Mesenchymal stem cell (in vitro differentiated cells and primary cell): ENCODE data around the gene PDZRN3.

ENCODE experiments used
- DNase-seq: peaks from one replicate; pipeline ENCODE4 v3.0.0-alpha.2; 2013
- H2AFZ ChIP-seq: one replicate; pipeline ENCODE4 v1.6.1; 2013; ENCODE audit warnings: low read depth, mild to moderate bottlenecking, control low read depth, inconsistent platforms, low read length, moderate library complexity
- H2AK5ac ChIP-seq: 2 replicates; pipeline ENCODE4 v1.6.1; 2013; ENCODE audit warnings: low read length, moderate library complexity, mild to moderate bottlenecking, inconsistent platforms; ENCODE audit not compliant: severe bottlenecking
- H2BK120ac ChIP-seq: one replicate; pipeline ENCODE4 v1.6.1; 2013; ENCODE audit warnings: low read depth, mild to moderate bottlenecking, inconsistent platforms, low read length, moderate library complexity
- H2BK12ac ChIP-seq, 2 experiments: one replicate each; pipeline ENCODE4 v1.6.1; 2013; ENCODE audit warnings: inconsistent platforms in 2 of 2, low read length in 2 of 2, mild to moderate bottlenecking in 2 of 2, moderate library complexity in 2 of 2, control low read depth in 1 of 2
- H2BK15ac ChIP-seq: one replicate; pipeline ENCODE4 v1.6.1; 2013; ENCODE audit warnings: mild to moderate bottlenecking, low read depth, inconsistent platforms; ENCODE audit not compliant: poor library complexity, severe bottlenecking
- H2BK5ac ChIP-seq: 2 replicates; pipeline ENCODE4 v1.6.1; 2013; ENCODE audit warnings: low read depth, mild to moderate bottlenecking, low read length, control low read depth, inconsistent platforms; ENCODE audit not compliant: poor library complexity, severe bottlenecking
- H3K14ac ChIP-seq, 2 experiments: one replicate each; pipeline ENCODE4 v1.6.1; 2013; ENCODE audit warnings: inconsistent platforms in 2 of 2, low read length in 2 of 2, control low read depth in 1 of 2, mild to moderate bottlenecking in 1 of 2, moderate library complexity in 1 of 2
- H3K18ac ChIP-seq, 2 experiments: one replicate each; pipeline ENCODE4 v1.6.1; 2013; ENCODE audit warnings: inconsistent platforms in 2 of 2, low read length in 2 of 2, control low read depth in 1 of 2, low read depth in 1 of 2, mild to moderate bottlenecking in 1 of 2
- H3K23ac ChIP-seq, 2 experiments: one replicate each; pipeline ENCODE4 v1.6.1; 2013; ENCODE audit warnings: inconsistent platforms in 2 of 2, low read length in 2 of 2, mild to moderate bottlenecking in 2 of 2, moderate library complexity in 2 of 2, control low read depth in 1 of 2
- H3K27ac ChIP-seq: 2 replicates; pipeline ENCODE4 v1.5.1; 2013; ENCODE audit warnings: mild to moderate bottlenecking, moderate library complexity, low read length, control low read depth, inconsistent platforms; ENCODE audit not compliant: poor library complexity, severe bottlenecking
- H3K27me3 ChIP-seq, 2 experiments: 2 replicates each; pipeline versions ENCODE4 v1.6.1 to v1.7.0; 2013; ENCODE audit warnings: low read length in 2 of 2, mild to moderate bottlenecking in 2 of 2, moderate library complexity in 2 of 2, control low read depth in 1 of 2, inconsistent platforms in 1 of 2; ENCODE audit not compliant: control insufficient read depth in 1 of 2, insufficient read depth in 1 of 2
- H3K36me3 ChIP-seq, 2 experiments: 2 replicates each; pipeline versions ENCODE4 v1.6.1 to v1.7.0; 2013; ENCODE audit warnings: low read length in 2 of 2, control low read depth in 1 of 2, inconsistent platforms in 1 of 2, low read depth in 1 of 2, mild to moderate bottlenecking in 1 of 2; ENCODE audit not compliant: insufficient read depth in 2 of 2, control insufficient read depth in 1 of 2
- H3K4ac ChIP-seq, 2 experiments: one replicate each; pipeline ENCODE4 v1.6.1; 2013; ENCODE audit warnings: inconsistent platforms in 2 of 2, low read length in 2 of 2, mild to moderate bottlenecking in 2 of 2, moderate library complexity in 2 of 2, control low read depth in 1 of 2, low read depth in 1 of 2
- H3K4me1 ChIP-seq: 2 replicates; pipeline ENCODE4 v1.6.1; 2013; ENCODE audit warnings: low read depth, low read length, control low read depth; ENCODE audit not compliant: control insufficient read depth, insufficient read depth
- H3K4me2 ChIP-seq: 2 replicates; pipeline ENCODE4 v1.6.1; 2013; ENCODE audit warnings: low read length, mild to moderate bottlenecking, inconsistent platforms; ENCODE audit not compliant: poor library complexity, severe bottlenecking
- H3K4me3 ChIP-seq, 2 experiments: 2 replicates each; pipeline versions ENCODE4 v1.5.1 to v1.7.0; 2013; ENCODE audit warnings: low read length in 2 of 2, mild to moderate bottlenecking in 2 of 2, control low read depth in 1 of 2, low read depth in 1 of 2; ENCODE audit not compliant: insufficient read depth in 1 of 2
- H3K79me1 ChIP-seq: replicated peaks from 2 replicates; pipeline ENCODE4 v1.6.1; 2013; ENCODE audit warnings: mild to moderate bottlenecking, control low read depth, low read length, inconsistent platforms; ENCODE audit not compliant: poor library complexity, severe bottlenecking
- H3K9ac ChIP-seq: 2 replicates; pipeline ENCODE4 v1.7.0; 2013; ENCODE audit warnings: mild to moderate bottlenecking, low read length, moderate library complexity
- H3K9me3 ChIP-seq: 2 replicates; pipeline ENCODE4 v1.7.0; 2013; ENCODE audit warnings: mild to moderate bottlenecking, low read length; ENCODE audit not compliant: control insufficient read depth
- H4K8ac ChIP-seq: one replicate; pipeline ENCODE4 v1.6.1; 2013; ENCODE audit warnings: inconsistent platforms, mild to moderate bottlenecking, low read length, moderate library complexity
- H4K91ac ChIP-seq: one replicate; pipeline ENCODE4 v1.6.1; 2013; ENCODE audit warnings: mild to moderate bottlenecking, low read length, inconsistent platforms
- WGBS: methylation state at CpG from one replicate; pipeline ENCODE4 v1.1.7; 2013; ENCODE audit warnings: mixed read lengths; 5-methylcytosine and 5-hydroxymethylcytosine counted together

The PDZRN3 gene

GRCh38 chr3:73552700-73553099 lies 72.0 kb downstream of the PDZRN3 start:
- H3K9ac ChIP-seq, result no peak overlapping the region
- no peak overlapping the region for H3K4ac ChIP-seq
- no peak overlapping the region for H3K18ac ChIP-seq
- H2AK5ac ChIP-seq, result no peak overlapping the region
- H4K8ac ChIP-seq, result no peak overlapping the region
- no peak overlapping the region for H2BK120ac ChIP-seq
- no peaks in the 10 kb centered on the region for H3K27me3 ChIP-seq
- H3K27ac ChIP-seq, result no peak overlapping the region
- peaks cover 5% of the 10 kb centered on the region for H3K9me3 ChIP-seq
- H3K79me1 ChIP-seq, result peaks cover 4% of the 10 kb centered on the region
- H3K36me3 ChIP-seq, result peaks cover 0 to 14% of the 10 kb centered on the region in 2 experiments
- H2BK12ac ChIP-seq, result no peak overlapping the region
- peak; percentile 84 for DNase-seq
- no peak overlapping the region for H2BK15ac ChIP-seq
- H2BK5ac ChIP-seq, result no peak overlapping the region
- no peak overlapping the region for H3K14ac ChIP-seq
- H3K4me1 ChIP-seq, result peaks cover 1% of the 10 kb centered on the region
- no peak overlapping the region for H3K23ac ChIP-seq
- H2AFZ ChIP-seq, result no peak overlapping the region
- no peak overlapping the region for H3K4me3 ChIP-seq
- H4K91ac ChIP-seq, result no peak overlapping the region
- 4% methylated on average over 3 of the region's 4 CpGs for WGBS
- H3K4me2 ChIP-seq, result no peak overlapping the region

GRCh38 chr3:73550032-73550431 lies 74.7 kb downstream of the PDZRN3 start:
- Histone ChIP-seq H3K23ac (no peak overlapping the region), H3K9me3 (peaks cover 5% of the 10 kb centered on the region), H2BK5ac (no peak overlapping the region), H2AK5ac (no peak overlapping the region), H3K18ac (no peak overlapping the region), H3K27ac (no peak overlapping the region), H2BK15ac (no peak overlapping the region), H2AFZ (no peak overlapping the region), H3K36me3 (peaks cover 0 to 14% of the 10 kb centered on the region in 2 experiments), H4K8ac (no peak overlapping the region), H3K27me3 (no peaks in the 10 kb centered on the region), H4K91ac (no peak overlapping the region), H3K4me2 (no peak overlapping the region), H2BK120ac (no peak overlapping the region), H3K9ac (no peak overlapping the region), H3K4me1 (peaks cover 8% of the 10 kb centered on the region), H3K4me3 (no peak overlapping the region), H3K4ac (no peak overlapping the region), H3K14ac (no peak overlapping the region), H2BK12ac (no peak overlapping the region), H3K79me1 (peaks cover 6% of the 10 kb centered on the region)
- WGBS, result 86% methylated on average over 6 of the region's 7 CpGs
- DNase-seq, result no peak

GRCh38 chr3:73549051-73549600 lies 75.6 kb downstream of the PDZRN3 start:
- H2AK5ac ChIP-seq, result no peak overlapping the region
- no peak overlapping the region for H3K4me3 ChIP-seq
- no peak overlapping the region for H3K14ac ChIP-seq
- H2BK15ac ChIP-seq, result no peak overlapping the region
- no peak overlapping the region for H2BK5ac ChIP-seq
- H3K23ac ChIP-seq, result no peak overlapping the region
- peak overlapping the region; percentile 29 to 52 for H2BK12ac ChIP-seq
- H4K8ac ChIP-seq, result no peak overlapping the region
- H2AFZ ChIP-seq, result no peak overlapping the region
- no peak overlapping the region for H3K18ac ChIP-seq
- H3K9me3 ChIP-seq, result peaks cover 5% of the 10 kb centered on the region
- no peaks in the 10 kb centered on the region for H3K27me3 ChIP-seq
- H3K4me1 ChIP-seq, result peaks cover 8% of the 10 kb centered on the region
- H3K79me1 ChIP-seq, result peaks cover 6% of the 10 kb centered on the region
- 98% methylated on average over 8 of the region's 9 CpGs for WGBS
- H3K36me3 ChIP-seq, result peaks cover 0 to 14% of the 10 kb centered on the region in 2 experiments
- no peak overlapping the region for H3K27ac ChIP-seq
- H3K4me2 ChIP-seq, result no peak overlapping the region
- DNase-seq, result no peak
- no peak overlapping the region for H3K4ac ChIP-seq
- no peak overlapping the region for H2BK120ac ChIP-seq
- no peak overlapping the region for H4K91ac ChIP-seq
- H3K9ac ChIP-seq, result no peak overlapping the region

GRCh38 chr3:73548436-73548835 lies 76.3 kb downstream of the PDZRN3 start:
- H3K9ac ChIP-seq, result peak overlapping the region; percentile 89
- no peak overlapping the region for H4K91ac ChIP-seq
- peak overlapping the region; percentile 26 for H2AK5ac ChIP-seq
- peaks cover 0 to 8% of the 10 kb centered on the region in 2 experiments for H3K36me3 ChIP-seq
- no peak for DNase-seq
- H3K4me3 ChIP-seq, result peak overlapping the region in 1 of 2 experiments; percentile 49
- peak overlapping the region; percentile 18 to 71 for H3K4ac ChIP-seq
- H3K14ac ChIP-seq, result peak overlapping the region in 1 of 2 experiments; percentile 5
- no peak overlapping the region for H2BK5ac ChIP-seq
- H3K23ac ChIP-seq, result no peak overlapping the region
- H2AFZ ChIP-seq, result no peak overlapping the region
- peaks cover 8% of the 10 kb centered on the region for H3K4me1 ChIP-seq
- H3K27ac ChIP-seq, result no peak overlapping the region
- no peak overlapping the region for H3K4me2 ChIP-seq
- peak overlapping the region; percentile 16 to 49 for H2BK12ac ChIP-seq
- 91% methylated on average over 3 of the region's 3 CpGs for WGBS
- H3K79me1 ChIP-seq, result peaks cover 3% of the 10 kb centered on the region
- H3K18ac ChIP-seq, result peak overlapping the region; percentile 44 to 67
- H3K27me3 ChIP-seq, result no peaks in the 10 kb centered on the region
- H4K8ac ChIP-seq, result no peak overlapping the region
- no peak overlapping the region for H2BK15ac ChIP-seq
- H3K9me3 ChIP-seq, result peaks cover 5% of the 10 kb centered on the region
- peak overlapping the region; percentile 71 for H2BK120ac ChIP-seq
